ENCODE results near the gene SLK. TPM values are rescaled to one million over a fixed set of nuclear protein-coding genes. Genes with fewer than 3 reads are reported as not detected.

Gene SLK
- total RNA-seq, 2 donors from 2014 or later: 26.3 to 32.1 TPM

GRCh38 chr10:104072786-104073185, 105.8 kb downstream of the SLK start:
- no peaks in the 10 kb centered on the region for H3K9me3 Mint-ChIP-seq
- DNase-seq (ENCODE audit: low spot score): no peak
- H3K27ac Mint-ChIP-seq: no peak overlapping the region
- no peaks in the 10 kb centered on the region for H3K4me1 Mint-ChIP-seq (ENCODE audit: low read depth in 2 of 2)
- ATAC-seq: no peak
- no peak overlapping the region for H3K4me3 Mint-ChIP-seq
- H3K27me3 Mint-ChIP-seq: peaks cover 0 to 4% of the 10 kb centered on the region in 2 donors
- no peaks in the 10 kb centered on the region for H3K36me3 Mint-ChIP-seq

GRCh38 chr10:104074505-104074904, 107.6 kb downstream of the SLK start:
- Mint-ChIP-seq H3K9me3 (no peaks in the 10 kb centered on the region), H3K4me3 (no peak overlapping the region), H3K36me3 (no peaks in the 10 kb centered on the region), H3K27ac (no peak overlapping the region), H3K4me1 (ENCODE audit: low read depth in 2 of 2) (no peaks in the 10 kb centered on the region), H3K27me3 (peaks cover 0 to 4% of the 10 kb centered on the region in 2 donors)
- DNase-seq (ENCODE audit: low spot score): no peak
- ATAC-seq: no peak

DNA sequence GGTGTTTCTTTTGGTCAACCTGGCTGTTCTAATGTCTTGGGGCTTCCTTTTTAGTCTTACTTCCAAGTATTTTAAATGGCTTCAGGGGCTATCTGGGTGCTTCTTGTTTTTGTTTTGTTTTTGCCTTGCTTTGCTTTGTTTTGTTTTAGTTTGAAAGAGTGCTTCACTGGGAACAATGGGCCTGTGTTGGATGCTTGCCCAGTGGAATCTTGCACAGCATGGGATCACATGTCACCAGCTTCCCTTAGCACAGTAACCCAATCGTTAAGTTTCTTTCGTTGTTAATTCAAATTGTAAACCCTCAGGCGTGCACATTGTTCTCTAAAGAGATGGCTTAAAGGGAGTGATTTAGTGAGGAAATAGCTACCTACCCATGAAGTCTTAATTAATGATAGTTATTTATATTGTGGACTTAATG, 109.8 kb downstream of the SLK start:
- H3K27me3 Mint-ChIP-seq: peaks cover 0 to under 1% of the 10 kb centered on the region in 2 donors
- H3K27ac Mint-ChIP-seq: no peak overlapping the region
- ATAC-seq: no peak

DNA sequence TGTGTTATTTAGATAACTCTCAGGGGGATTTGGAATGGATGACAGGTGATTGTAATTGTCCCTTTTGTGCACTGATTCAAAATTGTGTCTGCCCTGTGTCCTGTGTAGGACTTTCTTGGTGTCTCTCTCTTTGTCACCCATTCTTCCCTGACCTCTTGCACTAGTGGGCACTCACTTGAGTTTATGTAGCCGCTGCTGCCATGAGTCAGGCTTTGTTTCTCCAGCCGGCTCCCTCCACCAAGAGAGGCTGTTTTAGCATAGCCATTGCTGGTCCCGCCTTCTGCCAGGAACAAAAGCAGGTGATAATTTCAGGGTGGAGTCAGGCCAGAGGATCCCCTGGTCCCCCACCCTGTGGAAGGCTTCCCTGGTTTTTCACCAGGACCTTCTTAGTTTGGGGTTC, 110.3 kb downstream of the SLK start:
- Mint-ChIP-seq H3K4me1 (ENCODE audit: low read depth in 2 of 2) (no peaks in the 10 kb centered on the region), H3K4me3 (no peak overlapping the region), H3K36me3 (no peaks in the 10 kb centered on the region), H3K27me3 (no peaks in the 10 kb centered on the region), H3K27ac (no peak overlapping the region), H3K9me3 (no peaks in the 10 kb centered on the region)
- DNase-seq (ENCODE audit: low spot score): no peak
- ATAC-seq: no peak

More for the DNA sequence above, 109.8 kb downstream of the SLK start:
- Mint-ChIP-seq H3K4me3 (no peak overlapping the region), H3K36me3 (no peaks in the 10 kb centered on the region), H3K9me3 (no peaks in the 10 kb centered on the region), H3K4me1 (ENCODE audit: low read depth in 2 of 2) (no peaks in the 10 kb centered on the region)
- no peak for DNase-seq (ENCODE audit: low spot score)

- ATAC-seq (peak in 1 of 2 donors; percentile 36), DNase-seq (ENCODE audit: low spot score) (no peak)
- Mint-ChIP-seq H3K4me3 (no peak overlapping the region), H3K9me3 (no peaks in the 10 kb centered on the region), H3K27me3 (no peaks in the 10 kb centered on the region), H3K4me1 (ENCODE audit: low read depth in 2 of 2) (no peaks in the 10 kb centered on the region), H3K27ac (no peak overlapping the region), H3K36me3 (no peaks in the 10 kb centered on the region)
Observed at GRCh38 chr10:104077663-104078151, 110.8 kb downstream of the SLK start.

Other genes starting within 250 kb of the SLK start
- 1 to 10 TPM; 3.4 to 7.6 TPM for gene SH3PXD2A, start 111.6 kb upstream of the SLK start, total RNA-seq
- 10 to 100 TPM; 11.4 to 14.5 TPM for gene STN1, start 49.0 kb upstream of the SLK start, total RNA-seq
- not detected for gene COL17A1, start 118.7 kb downstream of the SLK start, total RNA-seq
- 10 to 100 TPM; 12.1 to 12.5 TPM for gene SFR1, start 155.0 kb downstream of the SLK start, total RNA-seq